GM18517 (cell line): Measurements from ENCODE around the gene PCDHA13.
"Not testable (repeated sequence)": the region's sequence is repeated elsewhere in the genome, so short reads cannot be mapped to it uniquely, and the experiment has no call there.

Source experiments
- ATAC-seq: cut with Tn5 transposase; IDR thresholded peaks from one replicate; pipeline ENCODE4 v1.9.1; 2021; ENCODE audit warnings: mild to moderate bottlenecking, moderate library complexity; ENCODE audit not compliant: unreplicated experiment

The PCDHA13 gene

GRCh38 chr5:140869555-140869886 lies 12.4 kb upstream of the PCDHA13 start:
- ATAC-seq = no peak

GRCh38 chr5:140870221-140871201 lies 11.4 kb upstream of the PCDHA13 start:
- ATAC-seq = no peak

GRCh38 chr5:140875085-140876065 lies 6.5 kb upstream of the PCDHA13 start, which contains the start of gene PCDHA12:
Gene PCDHA12 (plus strand): TSS chr5:140875308. CDS start chr5:140875473, 165 bp downstream.
- no peak for ATAC-seq

- not testable (repeated sequence) for ATAC-seq
Observed at GRCh38 chr5:140876541-140877261, 5.2 kb upstream of the PCDHA13 start.

GRCh38 chr5:140877262-140877581 lies 4.7 kb upstream of the PCDHA13 start:
- ATAC-seq = no peak

GRCh38 chr5:140882591-140882899 lies 621 bp downstream of the PCDHA13 start:
- no peak for ATAC-seq

GRCh38 chr5:140883373-140883772 lies 1.4 kb downstream of the PCDHA13 start:
- ATAC-seq = no peak

GRCh38 chr5:140883927-140884697 lies 2.2 kb downstream of the PCDHA13 start:
- no peak for ATAC-seq

GRCh38 chr5:140916325-140916724 lies 34.4 kb downstream of the PCDHA13 start:
- ATAC-seq = no peak

- no peak for ATAC-seq
Observed at GRCh38 chr5:140923601-140924000, 41.7 kb downstream of the PCDHA13 start.

GRCh38 chr5:140925806-140926442 lies 44.0 kb downstream of the PCDHA13 start, which contains the start of gene PCDHAC1:
Gene PCDHAC1 (plus strand): TSS chr5:140926299. CDS start chr5:140926893, 594 bp downstream.
- no peak for ATAC-seq

- ATAC-seq = no peak
Observed at GRCh38 chr5:140926443-140927227, 44.7 kb downstream of the PCDHA13 start.

- ATAC-seq = no peak
Observed at GRCh38 chr5:140927228-140927573, 45.3 kb downstream of the PCDHA13 start.
